ENCODE data around the gene VRK3. TPM values are rescaled to one million over a fixed set of nuclear protein-coding genes. Genes with fewer than 3 reads are reported as not detected.

Gene VRK3
- total RNA-seq, 1 donor from 2014 or later = 43.4 TPM

DNA sequence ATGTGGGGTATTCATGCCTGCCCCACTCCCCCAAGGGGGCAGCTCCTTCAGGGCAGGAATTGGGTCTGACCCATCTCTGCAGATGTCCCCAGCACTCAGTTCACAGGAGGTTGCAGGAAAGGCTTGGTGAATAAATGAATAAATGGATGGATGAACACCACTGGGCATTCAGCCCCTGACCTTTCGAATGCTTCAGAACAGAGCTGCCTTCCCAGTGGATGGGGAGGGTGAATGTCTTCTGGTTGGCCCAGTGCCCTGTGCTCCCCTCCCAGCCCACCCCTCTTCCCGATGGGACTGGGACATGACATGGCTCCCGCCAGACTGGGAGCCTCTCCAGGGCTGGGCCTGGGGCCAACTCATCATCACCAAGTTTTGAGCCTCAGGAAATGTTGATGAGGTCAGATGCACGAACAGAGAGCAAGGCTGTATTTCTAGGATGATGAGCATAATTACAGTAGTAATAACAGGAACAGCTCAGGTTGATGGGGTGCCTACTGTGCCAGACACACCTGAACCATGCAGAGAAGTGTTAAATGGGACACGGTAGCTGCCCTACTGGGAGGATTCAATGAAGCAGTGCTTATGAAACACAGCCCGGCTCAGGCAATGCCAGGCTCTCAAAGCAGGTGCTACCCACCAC is 25.7 kb downstream of the VRK3 start:
- Mint-ChIP-seq H3K9me3 (no peaks in the 10 kb centered on the region), H3K36me3 (ENCODE audit: low read depth) (no peaks in the 10 kb centered on the region), H3K27me3 (ENCODE audit: low read depth) (no peaks in the 10 kb centered on the region), H3K27ac (ENCODE audit: unreplicated experiment) (no peak overlapping the region), H3K4me1 (no peaks in the 10 kb centered on the region), H3K4me3 (no peak overlapping the region)
- DNase-seq (ENCODE audit: low read depth, low spot score) = no peak
- TF ChIP-seq, protein P1, sequence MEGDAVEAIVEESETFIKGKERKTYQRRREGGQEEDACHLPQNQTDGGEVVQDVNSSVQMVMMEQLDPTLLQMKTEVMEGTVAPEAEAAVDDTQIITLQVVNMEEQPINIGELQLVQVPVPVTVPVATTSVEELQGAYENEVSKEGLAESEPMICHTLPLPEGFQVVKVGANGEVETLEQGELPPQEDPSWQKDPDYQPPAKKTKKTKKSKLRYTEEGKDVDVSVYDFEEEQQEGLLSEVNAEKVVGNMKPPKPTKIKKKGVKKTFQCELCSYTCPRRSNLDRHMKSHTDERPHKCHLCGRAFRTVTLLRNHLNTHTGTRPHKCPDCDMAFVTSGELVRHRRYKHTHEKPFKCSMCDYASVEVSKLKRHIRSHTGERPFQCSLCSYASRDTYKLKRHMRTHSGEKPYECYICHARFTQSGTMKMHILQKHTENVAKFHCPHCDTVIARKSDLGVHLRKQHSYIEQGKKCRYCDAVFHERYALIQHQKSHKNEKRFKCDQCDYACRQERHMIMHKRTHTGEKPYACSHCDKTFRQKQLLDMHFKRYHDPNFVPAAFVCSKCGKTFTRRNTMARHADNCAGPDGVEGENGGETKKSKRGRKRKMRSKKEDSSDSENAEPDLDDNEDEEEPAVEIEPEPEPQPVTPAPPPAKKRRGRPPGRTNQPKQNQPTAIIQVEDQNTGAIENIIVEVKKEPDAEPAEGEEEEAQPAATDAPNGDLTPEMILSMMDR (conservative IDR thresholded peaks at IDR 0.05) = no peak

DNA sequence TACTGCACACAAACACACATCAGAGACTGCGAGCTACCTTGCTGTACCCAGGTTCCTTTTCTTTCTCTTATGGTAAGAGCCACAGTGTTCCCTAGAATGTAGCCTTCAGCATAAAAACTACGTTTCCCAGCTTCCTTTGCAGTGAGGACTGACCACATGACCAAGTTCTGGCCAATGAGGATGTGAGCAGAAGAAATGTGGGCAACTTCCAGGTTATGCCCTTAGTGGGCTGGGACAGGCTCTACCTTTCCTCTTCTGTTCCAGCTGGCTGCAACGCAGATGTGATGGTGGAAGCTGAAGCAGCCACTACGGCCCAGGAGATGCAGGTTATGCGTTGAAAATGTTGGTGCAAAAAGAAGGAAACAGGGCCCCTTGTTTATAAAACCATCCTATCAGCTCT is 27.5 kb downstream of the VRK3 start:
- Mint-ChIP-seq H3K27me3 (ENCODE audit: low read depth) (no peaks in the 10 kb centered on the region), H3K4me3 (no peak overlapping the region), H3K27ac (ENCODE audit: unreplicated experiment) (no peak overlapping the region), H3K9me3 (no peaks in the 10 kb centered on the region), H3K36me3 (ENCODE audit: low read depth) (peaks cover 6% of the 10 kb centered on the region), H3K4me1 (no peaks in the 10 kb centered on the region)
- TF ChIP-seq, protein P1 (conservative IDR thresholded peaks at IDR 0.05) = no peak
- no peak for DNase-seq (ENCODE audit: low read depth, low spot score)

DNA sequence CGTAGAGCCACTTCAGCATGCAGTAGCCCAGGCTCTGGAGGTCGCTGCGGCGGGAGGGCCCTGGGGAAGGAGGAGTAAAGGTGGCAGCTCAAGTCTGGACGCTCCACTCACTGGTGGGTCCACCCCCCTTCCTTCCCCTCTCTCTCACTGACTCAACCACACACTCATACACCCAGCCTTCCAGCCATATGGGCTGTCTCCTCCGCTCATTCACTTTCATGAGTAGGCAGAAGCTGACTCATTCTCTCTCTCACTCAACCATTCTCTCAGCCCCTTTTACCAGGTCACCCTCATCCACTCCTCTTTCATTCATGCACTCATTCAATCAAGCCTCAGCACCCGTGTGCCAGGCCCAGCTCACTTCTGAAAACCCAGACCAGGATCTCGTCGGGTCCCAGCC is 36.7 kb downstream of the VRK3 start:
- Mint-ChIP-seq H3K9me3 (peaks cover 2% of the 10 kb centered on the region), H3K27ac (ENCODE audit: unreplicated experiment) (peak overlapping the region; percentile 60), H3K36me3 (ENCODE audit: low read depth) (peaks cover 8% of the 10 kb centered on the region), H3K27me3 (ENCODE audit: low read depth) (no peaks in the 10 kb centered on the region), H3K4me3 (no peak overlapping the region), H3K4me1 (peaks cover 4% of the 10 kb centered on the region)
- DNase-seq (ENCODE audit: low read depth, low spot score) = no peak
- TF ChIP-seq, protein P1 (conservative IDR thresholded peaks at IDR 0.05) = no peak

DNA sequence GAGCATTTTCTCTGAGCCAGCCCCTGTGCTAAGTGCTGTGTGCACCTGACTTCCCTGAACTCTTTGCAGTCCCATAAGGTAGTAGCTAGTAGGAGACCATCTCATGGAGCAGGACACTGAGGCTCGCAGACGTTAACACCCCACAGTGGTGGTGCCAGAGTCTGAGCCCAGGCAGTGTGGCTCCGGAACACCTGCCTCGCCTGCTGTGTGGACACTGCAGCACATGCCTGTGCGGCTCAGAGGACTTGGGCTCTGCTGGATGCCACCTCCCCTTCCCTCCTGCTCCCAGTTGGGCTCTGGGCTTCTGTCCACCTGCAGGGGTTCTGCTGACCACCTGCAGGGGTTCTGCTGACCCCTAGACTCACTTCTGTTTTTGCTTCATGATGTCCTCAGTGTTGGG is 37.2 kb downstream of the VRK3 start:
- Mint-ChIP-seq H3K36me3 (ENCODE audit: low read depth) (peaks cover 8% of the 10 kb centered on the region), H3K27me3 (ENCODE audit: low read depth) (no peaks in the 10 kb centered on the region), H3K27ac (ENCODE audit: unreplicated experiment) (no peak overlapping the region)

DNA sequence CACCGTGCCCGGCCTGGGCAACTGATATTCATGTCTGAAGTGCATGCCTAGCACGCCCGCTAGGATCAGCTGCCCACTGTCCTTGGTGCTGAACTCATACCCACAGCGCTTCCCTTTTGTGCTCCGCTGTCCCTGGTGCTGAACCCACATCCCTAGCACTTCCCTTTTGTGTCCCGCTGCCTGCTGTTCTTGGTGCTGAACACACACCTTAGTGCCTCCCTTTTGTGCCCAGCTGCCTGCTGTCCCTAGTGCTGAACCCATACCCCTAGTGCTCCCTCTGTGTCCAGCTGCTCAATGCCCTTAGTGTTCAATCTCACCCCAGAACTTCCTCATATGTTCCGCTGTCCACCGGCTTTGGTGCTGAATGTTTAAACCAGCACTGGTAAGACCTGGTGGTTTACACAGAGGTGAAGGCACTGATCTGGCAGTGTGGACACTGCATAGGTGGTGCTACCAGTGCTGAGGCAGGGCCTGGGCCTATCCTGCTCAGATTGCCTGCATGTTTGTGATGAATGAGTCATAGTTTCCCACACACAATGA is 37.9 kb downstream of the VRK3 start:
- peaks cover 2% of the 10 kb centered on the region for H3K9me3 Mint-ChIP-seq
- peak overlapping the region; percentile 32 for H3K27ac Mint-ChIP-seq (ENCODE audit: unreplicated experiment)
- H3K4me3 Mint-ChIP-seq = peak overlapping the region; percentile 20
- peaks cover 3% of the 10 kb centered on the region for H3K36me3 Mint-ChIP-seq (ENCODE audit: low read depth)
- TF ChIP-seq, protein P1 (conservative IDR thresholded peaks at IDR 0.05) = peak; percentile 43
- no peaks in the 10 kb centered on the region for H3K27me3 Mint-ChIP-seq (ENCODE audit: low read depth)
- peaks cover 4% of the 10 kb centered on the region for H3K4me1 Mint-ChIP-seq
- peak; percentile 93 for DNase-seq (ENCODE audit: low read depth, low spot score)

More for the DNA sequence above, 37.2 kb downstream of the VRK3 start:
- TF ChIP-seq, protein P1 (conservative IDR thresholded peaks at IDR 0.05) = no peak
- H3K9me3 Mint-ChIP-seq = peaks cover 2% of the 10 kb centered on the region
- peaks cover 4% of the 10 kb centered on the region for H3K4me1 Mint-ChIP-seq
- H3K4me3 Mint-ChIP-seq = no peak overlapping the region
- DNase-seq (ENCODE audit: low read depth, low spot score) = no peak

Data from neural crest cell (in vitro differentiated cells).